ENCODE data around the gene PROS1.
A peak's percentile ranks its signal among the peaks of the same experiment; 100 is the strongest.
"Not testable (repeated sequence)": the region's sequence is repeated elsewhere in the genome, so short reads cannot be mapped to it uniquely, and the experiment has no call there.

PROS1 gene

DNA sequence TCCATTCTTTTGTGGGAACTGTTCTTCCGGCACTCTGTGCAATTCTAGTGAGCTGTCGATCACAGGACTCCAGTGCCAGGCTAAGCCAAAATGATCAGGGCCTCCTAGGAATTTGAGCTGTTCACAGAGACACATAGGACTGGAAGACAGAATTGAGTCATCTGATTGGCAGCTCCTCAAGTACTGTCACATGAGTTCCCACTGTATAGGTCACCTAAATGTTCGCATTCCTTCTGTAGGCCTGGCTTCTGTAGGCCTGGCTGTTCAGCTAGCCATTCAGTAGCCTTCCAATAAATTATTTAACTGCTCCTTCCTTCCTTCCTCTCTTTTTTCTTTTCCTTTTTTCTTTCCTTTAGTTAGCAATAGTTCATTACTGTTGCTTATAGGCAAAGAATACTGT is 4.3 kb downstream of the PROS1 start:
- DNase-seq (ENCODE audit: low read depth), result peak; percentile 70

DNA sequence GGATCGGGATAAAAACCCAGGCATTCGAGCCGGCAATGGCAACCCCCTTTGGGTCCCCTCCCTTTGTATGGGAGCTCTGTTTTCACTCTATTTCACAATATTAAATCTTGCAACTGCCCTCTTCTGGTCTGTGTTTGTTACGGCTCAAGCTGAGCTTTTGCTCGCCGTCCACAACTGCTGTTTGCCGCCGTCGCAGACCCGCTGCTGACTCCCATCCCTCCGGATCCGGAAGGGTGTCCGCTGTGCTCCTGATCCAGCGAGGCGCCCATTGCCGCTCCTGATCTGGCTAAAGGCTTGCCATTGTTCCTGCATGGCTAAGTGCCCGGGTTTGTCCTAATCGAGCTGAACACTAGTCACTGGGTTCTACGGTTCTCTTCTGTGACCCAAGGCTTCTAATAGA is 8.6 kb downstream of the PROS1 start:
- not testable (repeated sequence) for DNase-seq (ENCODE audit: low read depth)

DNA sequence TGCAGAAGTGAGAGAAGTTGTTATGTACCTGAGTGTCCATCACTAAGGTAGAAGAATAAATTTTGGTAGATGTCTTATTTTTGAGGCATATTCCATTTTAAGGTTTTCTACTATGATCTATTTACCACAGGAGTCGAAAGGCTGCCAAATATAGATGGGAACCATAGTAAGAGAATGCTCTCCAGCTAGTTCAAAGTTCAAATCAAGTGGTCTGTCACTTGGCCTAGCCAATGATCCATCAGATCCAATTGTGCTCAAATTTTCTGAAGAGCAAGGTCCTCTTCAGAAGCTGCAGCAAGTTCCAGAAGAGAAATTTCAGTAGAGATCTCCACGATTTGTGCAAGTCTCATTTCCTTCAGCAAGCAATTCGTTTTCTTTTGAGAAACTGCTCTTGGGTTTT is 10.9 kb downstream of the PROS1 start:
- no peak for DNase-seq (ENCODE audit: low read depth)

DNA sequence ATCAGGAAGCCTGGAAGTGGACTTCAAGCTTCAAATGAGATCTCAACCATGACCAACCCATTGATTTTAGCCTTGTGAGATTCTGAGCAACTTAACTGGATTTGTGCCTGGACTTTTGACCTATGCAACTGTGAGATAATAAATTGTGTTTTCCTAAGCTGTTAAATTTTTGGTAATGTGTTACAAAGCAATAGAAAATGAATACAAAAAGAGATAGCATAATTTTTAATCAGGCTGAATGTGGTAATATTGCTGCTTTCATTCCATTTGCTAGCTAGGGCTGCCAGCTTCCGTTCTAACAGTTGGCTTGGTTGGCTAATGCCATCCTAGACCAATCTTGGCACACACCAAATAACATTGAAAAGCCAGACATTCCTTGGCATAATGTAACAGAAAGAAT is 12.2 kb downstream of the PROS1 start:
- DNase-seq (ENCODE audit: low read depth), result peak; percentile 40

DNA sequence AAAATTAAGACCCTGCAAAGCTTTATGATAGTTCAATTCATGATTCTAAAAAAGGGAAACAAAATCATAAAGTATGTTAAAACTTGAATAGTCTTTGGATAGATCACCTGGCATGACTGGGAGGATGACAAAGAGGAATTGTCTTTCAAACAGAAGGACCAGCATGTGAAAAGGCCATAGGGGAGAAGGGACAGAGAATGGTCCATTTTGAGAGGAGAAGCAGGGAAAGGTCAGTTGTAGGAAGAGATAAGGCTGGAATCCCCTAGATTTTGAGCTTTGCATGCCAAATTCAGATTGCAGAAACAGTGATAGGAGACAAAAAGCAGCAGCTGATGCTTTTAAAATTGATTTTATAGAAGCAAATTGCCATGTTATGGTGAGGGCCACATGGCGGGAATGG is 12.7 kb downstream of the PROS1 start:
- DNase-seq (ENCODE audit: low read depth), result no peak

DNA sequence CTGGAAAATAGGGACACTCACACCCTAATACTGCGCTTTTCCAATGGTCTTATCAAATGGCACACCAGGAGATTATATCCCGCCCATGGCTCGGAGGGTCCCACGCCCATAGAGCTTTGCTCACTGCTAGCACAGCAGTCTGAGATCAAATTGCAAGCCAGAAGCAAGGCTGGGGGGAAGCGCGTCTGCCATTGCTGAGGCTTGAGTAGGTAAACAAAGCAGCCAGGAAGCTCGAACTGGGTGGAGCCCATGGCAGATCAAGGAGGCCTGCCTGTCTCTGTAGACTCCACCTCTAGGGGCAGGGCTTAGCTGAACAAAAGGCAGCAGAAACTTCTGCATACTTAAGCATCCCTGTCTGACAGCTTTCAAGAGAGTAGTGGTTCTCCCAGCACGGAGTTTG is 23.7 kb downstream of the PROS1 start:
- DNase-seq (ENCODE audit: low read depth), result not testable (repeated sequence)

DNA sequence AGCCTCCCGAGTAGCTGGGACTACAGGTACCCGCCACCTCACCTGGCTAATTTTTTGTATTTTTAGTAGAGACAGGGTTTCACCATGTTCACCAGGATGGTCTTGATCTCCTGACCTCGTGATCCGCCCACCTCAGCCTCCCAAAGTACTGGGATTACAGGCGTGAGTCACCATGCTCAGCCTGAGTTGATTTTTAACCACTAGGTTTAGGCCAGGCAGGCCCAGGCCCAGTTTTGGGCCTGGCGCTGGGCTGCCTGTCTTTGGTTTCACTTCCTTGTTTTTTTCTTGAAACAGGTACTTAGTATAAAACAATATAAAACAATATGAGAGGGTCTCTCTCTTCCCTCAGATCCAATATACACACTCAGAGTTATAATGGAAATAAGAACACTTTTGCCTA is 36.2 kb downstream of the PROS1 start:
- DNase-seq (ENCODE audit: low read depth), result not testable (repeated sequence)

DNA sequence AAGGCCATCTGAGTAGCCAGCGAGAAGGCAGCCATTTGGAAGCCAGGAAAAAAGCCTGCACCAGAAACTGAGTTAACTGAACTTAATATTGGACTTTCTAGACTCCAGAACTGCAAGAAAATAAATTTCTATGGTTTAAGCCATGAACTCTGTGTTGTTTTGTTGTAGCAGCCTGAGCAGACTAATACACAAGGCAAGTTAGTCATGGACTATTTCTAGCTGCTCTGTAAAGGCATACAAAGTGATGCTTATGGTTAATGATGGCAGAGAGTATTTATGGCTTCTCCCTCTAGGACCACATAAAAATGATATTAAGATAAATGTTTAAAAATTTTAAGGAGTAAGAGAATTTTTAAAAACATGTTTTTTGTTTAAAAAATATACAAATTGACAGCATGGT is 37.1 kb downstream of the PROS1 start:
- DNase-seq (ENCODE audit: low read depth), result no peak

DNA sequence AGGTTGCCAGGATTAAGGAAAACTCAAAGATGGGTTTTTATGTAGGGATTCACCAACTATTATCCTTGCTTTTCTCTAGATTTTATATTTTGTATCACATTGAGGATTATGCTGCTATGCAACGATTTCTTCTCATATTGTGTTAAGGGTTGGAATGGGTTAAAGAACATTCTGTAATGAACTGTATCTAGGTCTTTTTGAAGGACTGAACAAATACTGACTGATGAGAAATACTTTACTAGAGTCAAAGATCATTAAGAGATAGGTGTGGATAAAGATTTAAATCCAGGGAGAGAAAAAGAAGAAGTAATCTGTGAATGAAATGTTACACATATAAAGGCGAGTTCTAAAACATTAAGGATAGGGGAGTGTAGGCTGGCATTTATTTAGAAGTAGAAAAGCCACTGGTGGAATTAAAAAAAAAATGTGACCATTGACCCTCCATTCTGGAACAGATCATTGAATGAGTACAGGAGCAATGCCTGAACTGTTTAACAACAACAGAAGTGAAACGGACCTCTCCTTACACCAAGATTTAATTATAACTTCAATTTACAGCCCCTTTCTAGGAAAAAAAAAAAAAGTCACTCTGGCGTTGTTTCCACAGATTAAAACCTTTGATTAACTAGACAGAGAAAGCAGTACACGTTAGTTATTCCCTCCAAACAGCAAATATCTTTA is 39.2 kb downstream of the PROS1 start:
- DNase-seq (ENCODE audit: low read depth), result no peak

DNA sequence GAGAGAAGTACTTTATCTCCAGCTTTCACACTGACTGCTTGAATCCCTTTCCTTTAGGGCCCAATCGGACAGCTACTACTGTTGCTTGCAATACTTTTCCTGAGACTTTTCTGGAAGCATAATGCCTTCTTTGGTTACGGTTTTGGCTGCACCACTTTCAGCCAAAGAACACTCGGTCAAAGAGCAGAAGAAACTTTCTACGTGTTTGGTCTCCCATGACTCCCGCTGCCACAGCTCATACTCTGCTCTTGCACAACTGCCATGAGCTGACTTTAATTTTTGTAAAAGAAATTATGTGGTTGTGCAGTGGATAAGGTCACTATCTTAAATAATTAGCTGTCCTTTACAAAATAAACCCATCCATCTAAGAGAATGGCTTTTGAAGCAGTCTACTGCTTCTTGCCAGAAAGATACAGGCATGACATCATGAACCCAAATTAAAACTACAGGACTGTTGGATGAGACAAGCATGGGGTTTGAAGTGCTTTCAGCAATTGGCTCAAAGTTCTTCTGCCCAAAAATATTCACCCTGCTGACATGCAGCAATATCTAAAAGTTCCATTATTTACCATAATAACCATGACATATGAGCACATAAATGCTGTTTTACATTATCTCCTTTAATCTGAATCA is 42.0 kb downstream of the PROS1 start:
- DNase-seq (ENCODE audit: low read depth), result peak; percentile 20

DNA sequence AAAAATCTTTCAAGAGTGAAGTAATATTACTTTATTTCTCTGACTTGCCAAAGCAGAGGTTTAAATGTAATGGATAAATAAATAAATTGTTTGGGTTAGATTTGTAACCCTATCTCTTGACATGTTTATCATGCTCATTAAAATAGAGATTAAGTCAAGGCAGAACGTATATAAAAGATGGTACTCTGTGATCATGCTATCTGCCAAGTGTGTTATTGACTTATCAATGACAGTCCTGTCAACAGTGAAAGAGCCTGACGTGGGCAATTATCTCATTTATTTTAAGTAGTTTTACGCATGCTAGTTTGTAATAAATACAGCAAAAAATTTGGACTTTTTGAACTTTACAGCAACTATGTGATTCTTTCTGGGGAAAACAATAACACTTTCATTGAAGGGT is 43.7 kb downstream of the PROS1 start:
- DNase-seq (ENCODE audit: low read depth), result no peak

DNA sequence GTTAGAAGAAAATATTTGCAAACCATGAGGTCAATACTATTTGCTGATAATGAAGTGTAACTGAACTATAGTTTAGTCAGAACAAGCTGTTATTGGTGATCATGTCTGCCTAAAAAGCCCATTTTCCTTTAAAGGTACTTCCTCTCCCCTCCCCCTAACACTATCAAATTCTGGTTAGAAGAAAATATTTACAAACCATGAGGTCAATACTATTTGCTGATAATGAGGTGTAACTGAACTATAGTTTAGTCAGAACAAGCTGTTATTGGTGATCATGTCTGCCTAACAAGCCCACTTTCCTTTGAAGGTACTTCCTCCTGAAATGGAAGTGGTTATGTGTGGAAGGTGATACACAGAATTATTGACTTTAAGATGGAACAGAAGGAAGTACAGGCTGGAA is 46.9 kb downstream of the PROS1 start:
- DNase-seq (ENCODE audit: low read depth), result no peak

DNA sequence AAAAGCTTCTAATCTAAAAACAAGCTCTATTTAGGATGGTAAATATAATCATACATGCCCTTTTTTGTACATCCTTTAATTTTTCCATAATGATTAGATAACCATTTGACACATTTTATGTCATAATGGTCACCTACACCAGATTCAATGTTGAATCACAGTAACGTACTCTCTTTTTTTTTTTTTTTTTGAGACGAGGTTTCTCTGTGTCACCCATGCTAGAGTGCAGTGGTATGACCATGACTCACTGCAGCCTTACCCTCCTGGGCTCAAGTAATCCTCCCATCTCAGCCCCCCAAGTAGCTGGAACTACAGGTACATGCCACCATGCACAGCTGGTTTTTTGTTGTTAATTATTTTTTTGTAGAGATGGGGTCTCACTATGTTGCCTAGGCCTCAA is 49.2 kb downstream of the PROS1 start:
- DNase-seq (ENCODE audit: low read depth), result no peak

DNA sequence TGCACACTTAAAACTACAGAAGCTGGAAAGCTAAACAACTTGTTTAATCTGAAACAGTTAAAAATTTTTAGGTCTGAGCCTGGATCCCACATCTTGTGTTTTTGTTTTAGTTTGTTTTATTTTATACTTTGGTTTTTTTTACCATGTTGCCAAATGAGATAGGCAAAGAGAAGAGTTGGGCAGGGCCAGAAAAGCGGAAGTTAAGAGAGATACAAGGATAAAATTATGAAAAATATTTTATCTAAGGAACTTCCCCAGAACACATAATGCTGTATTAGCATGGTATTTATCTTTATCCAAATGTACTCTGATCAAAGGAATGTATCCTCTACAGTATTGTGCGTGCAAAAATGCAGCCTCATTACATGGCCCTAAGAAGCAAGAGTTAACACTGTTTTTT is 50.7 kb downstream of the PROS1 start:
- DNase-seq (ENCODE audit: low read depth), result no peak

DNA sequence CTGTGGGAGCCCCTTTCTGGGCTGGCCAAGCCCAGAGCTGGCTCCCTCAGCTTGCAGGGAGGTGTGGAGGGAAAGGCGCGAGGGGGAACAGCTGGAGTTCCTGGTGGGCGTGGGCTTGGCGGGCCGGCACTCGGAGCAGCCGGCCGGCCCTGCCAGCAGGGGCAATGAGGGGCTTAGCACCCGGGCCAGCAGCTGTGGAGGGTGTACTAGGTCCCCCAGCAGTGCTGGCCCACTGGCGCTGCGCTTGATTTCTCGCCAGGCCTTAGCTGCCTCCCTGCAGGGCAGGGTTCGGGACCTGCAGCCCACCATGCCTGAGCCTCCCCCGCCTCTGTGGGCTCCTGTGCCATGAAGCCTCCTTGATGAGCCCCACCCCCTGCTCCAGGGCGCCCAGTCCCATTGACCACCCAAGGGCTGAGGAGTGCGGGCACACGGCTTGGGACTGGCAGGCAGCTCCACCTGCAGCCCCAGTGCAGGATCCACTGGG is 56.1 kb downstream of the PROS1 start:
- not testable (repeated sequence) for DNase-seq (ENCODE audit: low read depth)

DNA sequence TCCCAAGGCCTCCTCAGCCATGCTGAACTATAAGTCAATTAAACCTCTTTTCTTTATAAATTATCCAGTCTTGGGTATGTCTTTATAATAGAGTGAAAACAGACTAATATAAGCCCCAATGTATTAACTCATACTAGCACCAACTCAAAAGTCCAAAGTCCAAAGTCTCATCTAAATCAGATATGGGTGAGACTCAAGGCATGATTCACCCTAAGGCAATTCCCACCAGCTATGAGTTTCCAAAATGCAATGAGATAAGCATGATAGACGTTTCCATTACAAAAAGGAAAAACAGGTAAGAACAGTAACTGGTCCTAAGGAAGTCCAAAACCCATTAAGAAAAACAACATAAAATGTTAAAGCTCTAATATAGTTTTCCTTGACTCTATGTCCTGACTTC is 60.1 kb downstream of the PROS1 start:
- DNase-seq (ENCODE audit: low read depth), result not testable (repeated sequence)

DNA sequence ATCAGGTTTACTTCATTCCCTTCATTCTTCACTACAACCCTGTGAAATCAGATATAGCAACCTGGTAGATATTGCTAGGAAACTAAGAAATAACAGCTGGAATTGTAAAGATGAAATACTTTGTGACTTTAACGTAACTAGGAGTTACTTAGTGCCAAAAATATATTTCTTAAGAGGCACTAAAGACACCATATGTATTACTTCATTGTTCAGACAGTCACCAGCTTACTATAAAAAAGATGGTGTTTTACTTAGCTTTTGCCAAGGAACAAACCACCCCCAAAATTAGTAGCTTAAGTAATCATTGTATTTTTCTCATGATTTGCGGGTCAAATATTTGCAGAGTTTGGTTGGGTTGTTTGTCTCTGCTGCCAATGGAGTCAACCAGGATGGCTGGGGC is 62.5 kb downstream of the PROS1 start:
- no peak for DNase-seq (ENCODE audit: low read depth)

DNA sequence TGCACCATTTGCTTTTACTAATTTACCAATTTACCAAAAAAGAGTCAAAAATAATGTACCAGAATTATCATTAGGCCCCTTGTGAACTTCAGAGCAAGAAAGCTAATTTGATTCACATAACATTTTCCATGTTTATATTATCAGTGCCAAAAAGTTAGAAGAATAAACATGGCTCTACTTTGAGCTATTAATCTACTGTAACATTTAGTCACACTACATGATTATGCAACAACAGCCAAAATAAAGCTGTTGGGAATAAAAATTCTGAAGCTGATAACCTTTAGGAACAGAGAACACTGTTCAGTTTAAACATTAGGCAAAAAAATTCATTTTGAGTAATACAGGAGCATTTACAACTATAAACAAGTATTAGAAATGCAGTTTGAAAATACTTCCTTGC is 63.6 kb downstream of the PROS1 start:
- peak; percentile 29 for DNase-seq (ENCODE audit: low read depth)

DNA sequence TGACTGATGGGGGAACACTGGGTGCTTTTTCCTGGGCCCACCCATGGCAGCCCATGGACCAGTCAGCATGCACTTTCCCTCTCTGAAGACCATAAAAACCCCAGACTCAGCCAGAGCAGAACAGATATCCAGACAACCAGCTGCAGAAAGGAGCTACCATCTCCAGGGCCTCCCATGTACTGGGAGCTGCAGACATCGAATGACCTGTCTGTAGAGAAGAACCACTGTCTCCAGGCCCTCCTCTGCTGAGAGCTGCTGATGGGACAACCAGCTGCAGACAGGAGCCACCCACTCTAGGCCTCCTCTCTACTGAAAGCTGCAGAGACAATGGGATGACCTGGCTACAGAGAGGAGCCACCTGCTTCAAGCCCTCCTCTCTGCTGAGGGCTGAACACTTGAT is 66.6 kb downstream of the PROS1 start:
- no peak for DNase-seq (ENCODE audit: low read depth)

DNA sequence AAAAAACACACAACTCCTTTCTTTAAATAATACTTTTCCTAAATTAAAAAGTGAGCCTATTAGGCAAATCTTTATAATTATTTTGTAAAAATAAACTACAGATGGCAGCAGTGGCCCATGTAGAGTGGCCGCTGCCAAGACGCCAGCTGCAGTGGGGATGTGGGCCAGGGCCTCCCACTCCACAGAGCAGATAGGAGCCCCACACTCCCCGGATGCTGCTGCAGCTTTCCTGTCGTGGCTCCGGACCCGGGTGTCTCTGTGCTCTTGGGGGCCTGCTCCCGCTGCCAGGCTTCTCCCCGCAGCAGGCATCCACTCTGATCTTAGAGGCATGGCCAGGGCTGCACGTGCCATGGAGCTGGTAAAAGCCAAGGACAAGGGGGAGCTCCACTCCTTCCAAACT is 67.5 kb downstream of the PROS1 start:
- no peak for DNase-seq (ENCODE audit: low read depth)

DNA sequence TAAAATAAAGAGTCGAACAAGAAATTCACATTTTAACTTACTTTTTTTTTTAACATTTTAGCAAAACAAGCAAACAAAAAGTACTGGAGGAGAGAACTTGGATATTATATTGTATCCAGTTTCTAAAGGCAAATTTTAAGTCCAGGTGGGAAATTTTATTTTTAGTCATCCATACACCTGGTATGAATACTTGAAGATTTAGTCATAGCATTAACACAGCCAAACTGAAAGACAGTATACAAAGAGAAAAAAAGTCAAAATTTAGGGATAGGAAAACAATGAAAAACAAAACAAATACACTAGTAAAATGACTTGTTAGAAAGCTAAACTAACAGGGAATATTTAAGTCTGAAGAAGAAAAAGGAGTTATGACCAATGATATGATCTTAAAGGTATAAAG is 69.1 kb downstream of the PROS1 start:
- no peak for DNase-seq (ENCODE audit: low read depth)

DNA sequence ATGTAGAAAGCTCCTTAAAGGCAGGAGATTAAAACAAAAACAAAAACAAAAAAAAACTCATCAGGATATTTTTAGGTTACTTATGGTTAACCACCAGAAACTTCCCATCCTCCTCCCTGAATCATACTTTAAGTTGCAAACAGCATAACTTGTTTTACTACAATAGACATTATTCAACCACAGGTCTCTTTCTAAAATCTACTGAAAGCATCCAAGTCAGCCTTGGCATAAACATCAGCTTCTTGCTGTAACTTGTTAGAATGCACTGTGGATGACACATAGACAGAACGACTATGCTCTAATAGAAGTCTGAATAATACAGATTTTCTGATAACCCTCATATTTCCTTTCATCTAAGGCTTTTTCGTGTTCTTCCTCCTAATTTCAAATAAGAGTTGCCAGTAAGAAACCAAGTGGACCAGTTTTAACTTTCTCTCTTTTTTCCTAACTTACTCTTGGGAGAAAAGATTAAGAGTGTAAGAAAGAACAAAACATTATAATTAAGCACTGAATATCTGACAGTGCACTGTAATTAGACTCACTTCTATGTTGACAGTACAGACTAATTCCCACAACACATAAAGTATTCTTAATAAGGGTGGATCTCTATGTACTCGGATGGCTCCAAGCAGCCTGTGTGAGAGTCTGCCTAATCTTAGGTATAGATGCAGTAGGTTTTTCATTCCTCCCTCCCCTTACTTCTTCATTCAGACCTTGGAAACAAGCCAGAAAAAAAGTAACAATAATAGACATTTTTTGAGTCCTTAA is 95.3 kb downstream of the PROS1 start:
- peak; percentile 27 for DNase-seq (ENCODE audit: low read depth)

DNA sequence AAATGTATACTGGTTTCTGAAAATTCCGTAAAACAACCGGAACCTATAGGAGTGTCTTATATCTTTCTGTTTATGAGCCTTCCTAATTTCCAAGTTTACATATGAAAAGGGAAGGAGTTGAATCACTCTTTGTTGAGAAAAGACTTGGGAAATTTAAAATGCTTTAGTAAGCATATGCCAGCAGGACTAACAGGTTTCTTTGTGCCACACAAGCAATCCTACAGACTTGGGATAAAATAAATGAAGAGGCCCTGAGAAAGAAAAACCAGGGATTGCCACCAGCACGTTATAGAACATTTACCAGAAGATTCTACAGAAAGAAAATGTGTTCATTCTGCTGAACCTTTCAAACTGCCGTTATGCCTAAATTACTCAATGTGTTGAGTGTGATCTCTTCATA is 96.3 kb downstream of the PROS1 start:
- not testable (repeated sequence) for DNase-seq (ENCODE audit: low read depth)

Measured in fibroblast of gingiva (primary cell).